Heart right ventricle (tissue), 16 donors: ENCODE measurements around the gene PNPLA8. TPM values are rescaled to one million over a fixed set of nuclear protein-coding genes. Genes with fewer than 3 reads are reported as not detected.
"Not testable (repeated sequence)": the region's sequence is repeated elsewhere in the genome, so short reads cannot be mapped to it uniquely, and the experiment has no call there.

ENCODE experiments used
- ATAC-seq, 8 donors: fragments of 200-7000 bp; cut with Tn5 transposase; one replicate each; pipeline ENCODE4 v1.9.1; 2020; ENCODE audit warnings: mild to moderate bottlenecking in 8 of 8, moderate library complexity in 8 of 8, moderate number of reproducible peaks in 1 of 8
- DNase-seq, 2 donors: peaks; one replicate each; pipeline ENCODE4 v3.0.0-alpha.2; 2020
- H3K27ac ChIP-seq, 10 donors: fragments of 200-600 bp; sonication (generic) in 2 of 10; one replicate each; pipeline versions ENCODE4 v1.5.0 to v1.8.0; 2020 to 2022; ENCODE audit warnings: mild to moderate bottlenecking in 3 of 10
- H3K27me3 ChIP-seq, 7 donors: fragments of 200-600 bp; one replicate each; pipeline ENCODE4 v1.8.0; 2021 to 2022; ENCODE audit warnings: mild to moderate bottlenecking in 2 of 7
- H3K36me3 ChIP-seq, 9 donors: fragments of 200-600 bp; sonication (generic) in 1 of 9; one replicate each; pipeline versions ENCODE4 v1.5.0 to v1.8.0; 2020 to 2022; ENCODE audit warnings: mild to moderate bottlenecking in 2 of 9
- H3K4me1 ChIP-seq, 9 donors: fragments of 200-600 bp; sonication (generic) in 1 of 9; one replicate each; pipeline versions ENCODE4 v1.5.0 to v1.8.0; 2020 to 2022; ENCODE audit warnings: mild to moderate bottlenecking in 4 of 9
- H3K4me3 ChIP-seq, 10 donors: fragments of 200-600 bp; sonication (generic) in 2 of 10; one replicate each; pipeline versions ENCODE4 v1.5.0 to v1.8.0; 2020 to 2022; ENCODE audit warnings: mild to moderate bottlenecking in 7 of 10, moderate library complexity in 2 of 10
- H3K9me3 ChIP-seq, 11 donors: fragments of 200-600 bp in 10 of 11; sonication (generic) in 2 of 11; one replicate each; pipeline versions ENCODE4 v1.5.0 to v1.8.0; 2013 to 2022; ENCODE audit warnings: mild to moderate bottlenecking in 2 of 11, control low read depth in 1 of 11, moderate library complexity in 1 of 11
- WGBS, 2 donors: extraction: QIAGEN DNeasy Blood & Tissue Kit; methylation state at CpG; one replicate each; pipeline ENCODE4 v1.1.7; 2013; ENCODE audit warnings: inconsistent platforms in 1 of 2; 5-methylcytosine and 5-hydroxymethylcytosine counted together
- intact Hi-C, 10 donors: fragments of 100-400 bp; cut with DNase I; formaldehyde crosslinking; loops; one replicate each; pipeline versions ENCODE4 v1.11.1 to v1.14.2; 2022
- polyA plus RNA-seq, 2 donors: library from polyadenylated mRNA; stranded (reverse); fragments of 200-250 nt; gene quantifications; one replicate each; pipeline ENCODE4 v1.2.3, GENCODE V29; 2013
- total RNA-seq, 10 donors: library from RNA; stranded (reverse); fragmentation: NEBNext Ultra II Directional in 3 of 10; extraction: Animal tissue kit (Norgen Biotek cat#: 25700) in 3 of 10; gene quantifications; one replicate each; pipeline versions ENCODE4 v1.2.1 to v1.2.4, GENCODE V29; 2021 to 2023
- TF ChIP-seq, protein P1 (sequence below), 9 donors: fragments of 200-600 bp; sonication (generic) in 2 of 9; IDR thresholded peaks; one replicate each; pipeline versions ENCODE4 v1.5.0 to v1.8.0; 2021 to 2022; ENCODE audit warnings: antibody characterized with exemption in 9 of 9, mild to moderate bottlenecking in 5 of 9, moderate library complexity in 1 of 9
- donor health status: Arrhythmogenic right ventricular cardiomyopathy.
- donor health status: ischemic (EF 13 %, LVEDD 7.1; RV severe dilation, severe dysfunction).
- donor health status: healthy with polysubstance abuse.
- donor health status: DM: no; HTN: yes; CAD: no.
- donor health status: DM: no; HTN: no; CAD: no.
- donor health status: ischemic (EF 25% LVEDD 6.9; RV normal size, moderate dysfunction).
- donor health status: ischemic (EF 25% LVEDD 5.7; RV mildly dilated, moderate dysfunction).
- donor health status: healthy.
- donor health status: DM: yes; HTN: yes; CAD: no.
- donor health status: Ischemic cardiomyopathy.
- donor health status: ischemic (EF 35%, LVEDD 5.7; RV mildly dilated, moderate dysfunction).
- donor health status: nonischemic (EF 11% LVEDD 7.7; RV severe dilation, severe dysfunction).
- donor health status: DM: yes; HTN: yes; CAD: no.
- donor health status: PGD.
- donor health status: ischemic (EF 29% LVEDD 5.4; RV normal size, mild dysfunction).
- donor health status: nonischemic (EF 23%, LVEDD 6.1; RV moderate dilation, normal function).

PNPLA8 gene
- total and polyA plus RNA-seq, 12 donors = 13.2 to 39.9 (median 35.1) TPM

DNA sequence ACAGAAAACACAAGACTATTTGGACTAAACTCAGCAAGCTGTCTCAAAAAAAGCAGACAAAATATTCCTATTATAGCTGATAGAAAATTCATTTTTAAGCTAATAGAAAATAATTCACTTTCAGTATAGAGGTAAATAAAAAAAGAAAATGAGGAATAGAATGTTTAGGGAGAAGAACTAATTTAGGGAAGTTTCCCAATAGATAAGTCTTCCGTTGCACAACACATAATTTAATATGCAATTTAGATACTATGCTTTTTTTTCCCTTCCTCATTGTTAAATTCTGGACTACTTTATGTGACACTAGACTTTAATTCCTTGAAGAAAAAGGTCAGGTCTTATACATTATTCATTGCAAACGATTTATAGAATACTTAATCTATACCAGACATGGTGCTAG is 10.3 kb downstream of the PNPLA8 start:
- intact Hi-C loops = no loop called here
- ATAC-seq (no peak), DNase-seq (no peak)
- WGBS, 2 donors = 85 to 86% methylated on average over 2 of the region's 2 CpGs
- no peak overlapping the region for H3K4me3 ChIP-seq
- H3K4me1 ChIP-seq = peaks cover 5 to 33% (median 14%) of the 10 kb centered on the region in 9 donors
- H3K27me3 ChIP-seq = no peaks in the 10 kb centered on the region
- H3K27ac ChIP-seq = no peak overlapping the region
- TF ChIP-seq, protein P1, sequence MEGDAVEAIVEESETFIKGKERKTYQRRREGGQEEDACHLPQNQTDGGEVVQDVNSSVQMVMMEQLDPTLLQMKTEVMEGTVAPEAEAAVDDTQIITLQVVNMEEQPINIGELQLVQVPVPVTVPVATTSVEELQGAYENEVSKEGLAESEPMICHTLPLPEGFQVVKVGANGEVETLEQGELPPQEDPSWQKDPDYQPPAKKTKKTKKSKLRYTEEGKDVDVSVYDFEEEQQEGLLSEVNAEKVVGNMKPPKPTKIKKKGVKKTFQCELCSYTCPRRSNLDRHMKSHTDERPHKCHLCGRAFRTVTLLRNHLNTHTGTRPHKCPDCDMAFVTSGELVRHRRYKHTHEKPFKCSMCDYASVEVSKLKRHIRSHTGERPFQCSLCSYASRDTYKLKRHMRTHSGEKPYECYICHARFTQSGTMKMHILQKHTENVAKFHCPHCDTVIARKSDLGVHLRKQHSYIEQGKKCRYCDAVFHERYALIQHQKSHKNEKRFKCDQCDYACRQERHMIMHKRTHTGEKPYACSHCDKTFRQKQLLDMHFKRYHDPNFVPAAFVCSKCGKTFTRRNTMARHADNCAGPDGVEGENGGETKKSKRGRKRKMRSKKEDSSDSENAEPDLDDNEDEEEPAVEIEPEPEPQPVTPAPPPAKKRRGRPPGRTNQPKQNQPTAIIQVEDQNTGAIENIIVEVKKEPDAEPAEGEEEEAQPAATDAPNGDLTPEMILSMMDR (IDR thresholded peaks at IDR 0.05) = no peak
- H3K9me3 ChIP-seq = peaks cover 0 to 7% (median 0%) of the 10 kb centered on the region in 11 donors
- peaks cover 0 to 73% (median 20%) of the 10 kb centered on the region in 9 donors for H3K36me3 ChIP-seq

DNA sequence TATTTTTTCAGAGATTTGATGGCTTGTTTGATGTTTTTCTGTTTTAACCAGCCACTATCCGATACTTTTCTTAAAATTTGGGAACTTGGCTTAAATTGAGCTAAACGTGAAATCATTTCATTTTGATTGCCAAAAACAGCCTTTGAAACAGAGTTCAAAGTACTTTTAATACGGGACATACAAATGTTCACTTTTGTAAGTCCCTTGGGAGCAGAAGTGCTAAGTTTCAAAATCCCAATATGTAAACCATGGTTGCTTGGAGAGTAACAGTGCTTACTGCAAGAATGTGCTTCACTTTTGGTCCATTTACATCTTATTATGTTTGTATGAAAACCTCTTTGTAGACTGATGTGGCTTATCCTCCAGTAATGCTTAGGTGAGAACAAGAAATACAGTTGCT is 10.9 kb downstream of the PNPLA8 start:
- DNase-seq (no peak), ATAC-seq (no peak)
- no peaks in the 10 kb centered on the region for H3K27me3 ChIP-seq
- WGBS, 2 donors = 66 to 80% methylated on average over 3 of the region's 3 CpGs
- no peak overlapping the region for H3K4me3 ChIP-seq
- H3K36me3 ChIP-seq = peaks cover 0 to 78% (median 20%) of the 10 kb centered on the region in 9 donors
- TF ChIP-seq, protein P1 (IDR thresholded peaks at IDR 0.05) = no peak
- peaks cover 0 to 7% (median 0%) of the 10 kb centered on the region in 11 donors for H3K9me3 ChIP-seq
- intact Hi-C loops = no loop called here
- no peak overlapping the region for H3K27ac ChIP-seq
- H3K4me1 ChIP-seq = peaks cover 2 to 32% (median 10%) of the 10 kb centered on the region in 9 donors

DNA sequence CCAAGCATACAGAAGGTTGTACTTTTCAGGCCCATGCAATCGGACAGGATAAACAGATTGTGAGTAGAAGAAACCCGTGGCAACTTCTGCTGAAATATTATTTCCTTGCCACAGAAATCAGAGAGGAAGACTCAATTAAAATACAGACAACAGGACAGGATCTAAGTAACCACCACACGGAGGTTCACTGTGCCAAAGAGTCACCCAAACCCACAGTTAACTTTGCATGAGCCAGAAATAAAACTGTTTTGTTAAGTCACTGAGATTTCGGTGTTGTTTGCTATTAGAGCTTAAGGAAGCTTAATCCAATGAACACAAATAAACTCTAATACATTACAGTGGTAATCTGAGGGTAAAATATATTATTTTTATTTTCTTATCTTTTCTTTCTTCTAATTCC is 14.0 kb downstream of the PNPLA8 start:
- H3K27ac ChIP-seq = no peak overlapping the region
- H3K36me3 ChIP-seq = peaks cover 0 to 61% (median 20%) of the 10 kb centered on the region in 9 donors
- ATAC-seq = no peak
- no peak overlapping the region for H3K4me3 ChIP-seq
- peaks cover 0 to 21% (median 0%) of the 10 kb centered on the region in 9 donors for H3K4me1 ChIP-seq
- intact Hi-C loops = no loop called here
- DNase-seq = no peak
- WGBS, 2 donors = 92 to 94% methylated on average over 4 of the region's 4 CpGs
- no peaks in the 10 kb centered on the region for H3K27me3 ChIP-seq
- TF ChIP-seq, protein P1 (IDR thresholded peaks at IDR 0.05) = no peak
- no peaks in the 10 kb centered on the region for H3K9me3 ChIP-seq

DNA sequence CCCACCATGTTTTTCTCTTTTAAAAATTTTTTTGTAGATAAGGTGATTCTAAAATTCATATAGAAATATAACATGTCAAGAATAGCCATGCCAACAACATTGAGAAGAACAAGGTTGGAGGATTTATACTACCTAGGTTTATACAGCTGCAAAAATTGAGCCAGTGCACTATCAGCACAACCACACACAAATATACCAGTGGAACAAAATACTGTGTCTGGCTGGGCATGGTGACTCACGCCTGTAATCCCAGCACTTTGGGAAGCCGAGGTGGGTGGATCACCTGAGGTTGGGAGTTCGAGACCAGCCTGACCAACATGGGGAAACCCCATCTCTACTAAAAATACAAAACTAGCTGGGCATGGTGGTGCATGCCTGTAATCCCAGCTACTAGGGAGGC is 21.4 kb downstream of the PNPLA8 start:
- H3K36me3 ChIP-seq = peaks cover 0 to 74% (median 16%) of the 10 kb centered on the region in 9 donors
- intact Hi-C loops = loop anchor here in 2 of 10 donors (5.0 to 10.0 kb wide), 2 partner anchors 320 to 322 kb away; no protein-coding TSS in a partner anchor

More for the DNA sequence above, 21.4 kb downstream of the PNPLA8 start:
- not testable (repeated sequence) for ATAC-seq, H3K27ac ChIP-seq, H3K27me3 ChIP-seq, DNase-seq, H3K4me3 ChIP-seq, H3K9me3 ChIP-seq
- 95 to 97% methylated on average over 3 of the region's 3 CpGs for WGBS, 2 donors
- H3K4me1 ChIP-seq = peaks cover 0 to 13% (median 0%) of the 10 kb centered on the region in 9 donors
